ENCODE data around the gene GLRX2. TPM values are rescaled to one million over a fixed set of nuclear protein-coding genes. Genes with fewer than 3 reads are reported as not detected.
"Not testable (repeated sequence)": the region's sequence is repeated elsewhere in the genome, so short reads cannot be mapped to it uniquely, and the experiment has no call there.

Gene GLRX2
- polyA plus RNA-seq, 3 donors: 11.2 to 13.8 (median 12.6) TPM

- DNase-seq (ENCODE audit: low read depth in 3 of 3, low spot score in 2 of 3): no peak
Measured at GRCh38 chr1:193068013-193068412, 37.2 kb downstream of the GLRX2 start.

- DNase-seq (ENCODE audit: low read depth in 3 of 3, low spot score in 2 of 3): no peak
Measured at GRCh38 chr1:193066606-193067005, 38.6 kb downstream of the GLRX2 start.

GRCh38 chr1:193065954-193066353 lies 39.3 kb downstream of the GLRX2 start:
- DNase-seq (ENCODE audit: low read depth in 3 of 3, low spot score in 2 of 3): no peak

GRCh38 chr1:193062698-193063463 lies 42.3 kb downstream of the GLRX2 start:
- DNase-seq (ENCODE audit: low read depth in 3 of 3, low spot score in 2 of 3): no peak

GRCh38 chr1:193060938-193061337 lies 44.3 kb downstream of the GLRX2 start:
- DNase-seq (ENCODE audit: low read depth in 3 of 3, low spot score in 2 of 3): no peak

- peak in 1 of 3 donors; percentile 5 for DNase-seq (ENCODE audit: low read depth in 3 of 3, low spot score in 2 of 3)
Measured at GRCh38 chr1:193060406-193060805, 44.8 kb downstream of the GLRX2 start.

GRCh38 chr1:193060115-193060403 lies 45.2 kb downstream of the GLRX2 start:
- DNase-seq (ENCODE audit: low read depth in 3 of 3, low spot score in 2 of 3): no peak

GRCh38 chr1:193059282-193060114 lies 45.7 kb downstream of the GLRX2 start, which contains the start of the genes RO60 and UCHL5:
Gene RO60, plus strand, starts transcription at chr1:193059612. Its CDS starts 9,443 bp downstream, at chr1:193069055.
Gene UCHL5, minus strand, starts transcription at chr1:193059360. Its CDS starts 100 bp downstream, at chr1:193059260.
- peak; percentile 87 to 95 (median 93) for DNase-seq (ENCODE audit: low read depth in 3 of 3, low spot score in 2 of 3)

- DNase-seq (ENCODE audit: low read depth in 3 of 3, low spot score in 2 of 3): peak in 2 of 3 donors; percentile 15 to 23
Measured at GRCh38 chr1:193058529-193059281, 46.5 kb downstream of the GLRX2 start.

- no peak for DNase-seq (ENCODE audit: low read depth in 3 of 3, low spot score in 2 of 3)
Measured at GRCh38 chr1:193054169-193054675, 51.0 kb downstream of the GLRX2 start.

- DNase-seq (ENCODE audit: low read depth in 3 of 3, low spot score in 2 of 3): not testable (repeated sequence)
Measured at GRCh38 chr1:193048913-193049312, 56.3 kb downstream of the GLRX2 start.

Other genes with a start within 250 kb of the GLRX2 start
- 10 to 100 TPM; 47.0 to 55.9 (median 52.5) TPM for gene UCHL5, start 46.1 kb downstream of the GLRX2 start, polyA plus RNA-seq (ENCODE audit: insufficient read length in 3 of 3)
- 10 to 100 TPM; 37.7 to 39.2 (median 38.0) TPM for gene RO60, start 45.8 kb downstream of the GLRX2 start, polyA plus RNA-seq (ENCODE audit: insufficient read length in 3 of 3)
- gene CDC73, start 16.6 kb upstream of the GLRX2 start, polyA plus RNA-seq (ENCODE audit: insufficient read length in 3 of 3): 10 to 100 TPM; 48.7 to 52.9 (median 52.7) TPM
- 10 to 100 TPM; 15.3 to 23.1 (median 15.8) TPM for gene B3GALT2, start 81.2 kb upstream of the GLRX2 start, polyA plus RNA-seq (ENCODE audit: insufficient read length in 3 of 3)

Measured in right renal cortex interstitium (tissue), 3 donors.